Measurements from ENCODE around the gene RNF208. TPM values are rescaled to one million over a fixed set of nuclear protein-coding genes. Genes with fewer than 3 reads are reported as not detected.

RNF208 gene
- total RNA-seq, 1 donor, result not detected

DNA sequence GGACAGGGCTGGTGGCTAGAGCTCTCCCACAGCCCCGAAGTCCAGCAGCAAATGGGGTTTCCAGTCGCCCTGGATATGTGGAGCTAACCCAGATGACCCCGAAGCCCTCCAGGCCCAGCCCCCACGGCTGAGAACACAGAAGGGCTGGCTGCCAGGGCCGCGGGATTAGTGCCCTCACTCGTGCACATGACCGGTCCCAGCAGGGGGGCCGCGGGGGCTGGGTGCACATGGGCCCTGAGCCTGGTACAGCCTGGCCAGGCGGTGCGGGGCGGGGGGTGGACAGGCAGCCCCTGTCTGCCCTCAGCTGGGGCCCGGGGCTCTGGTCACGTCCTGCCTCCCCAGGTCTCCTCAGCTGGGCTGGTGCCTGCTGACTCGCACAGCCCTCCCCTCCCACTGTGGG is 27.7 kb downstream of the RNF208 start:
- no peaks in the 10 kb centered on the region for H3K9me3 ChIP-seq (ENCODE audit: low read depth, low read length)
- H3K36me3 ChIP-seq (ENCODE audit: insufficient read depth, low read length), result peaks cover 14% of the 10 kb centered on the region
- peaks cover 89% of the 10 kb centered on the region for H3K79me2 ChIP-seq (ENCODE audit: insufficient read depth, low read length)
- H3K27ac ChIP-seq (ENCODE audit: low read depth, low read length), result no peak overlapping the region
- H4K20me1 ChIP-seq (ENCODE audit: insufficient read depth, low read length), result peaks cover 42% of the 10 kb centered on the region
- no peak for DNase-seq (ENCODE audit: insufficient read length, low spot score, missing footprints)
- no peak overlapping the region for H2AFZ ChIP-seq (ENCODE audit: low read length)
- peaks cover 20% of the 10 kb centered on the region for H3K4me1 ChIP-seq (ENCODE audit: insufficient read depth, low read length)
- no peaks in the 10 kb centered on the region for H3K27me3 ChIP-seq (ENCODE audit: insufficient read depth, low read length)
- no peak overlapping the region for H3K4me3 ChIP-seq (ENCODE audit: insufficient read depth, low read length)
- TF ChIP-seq, protein P1, sequence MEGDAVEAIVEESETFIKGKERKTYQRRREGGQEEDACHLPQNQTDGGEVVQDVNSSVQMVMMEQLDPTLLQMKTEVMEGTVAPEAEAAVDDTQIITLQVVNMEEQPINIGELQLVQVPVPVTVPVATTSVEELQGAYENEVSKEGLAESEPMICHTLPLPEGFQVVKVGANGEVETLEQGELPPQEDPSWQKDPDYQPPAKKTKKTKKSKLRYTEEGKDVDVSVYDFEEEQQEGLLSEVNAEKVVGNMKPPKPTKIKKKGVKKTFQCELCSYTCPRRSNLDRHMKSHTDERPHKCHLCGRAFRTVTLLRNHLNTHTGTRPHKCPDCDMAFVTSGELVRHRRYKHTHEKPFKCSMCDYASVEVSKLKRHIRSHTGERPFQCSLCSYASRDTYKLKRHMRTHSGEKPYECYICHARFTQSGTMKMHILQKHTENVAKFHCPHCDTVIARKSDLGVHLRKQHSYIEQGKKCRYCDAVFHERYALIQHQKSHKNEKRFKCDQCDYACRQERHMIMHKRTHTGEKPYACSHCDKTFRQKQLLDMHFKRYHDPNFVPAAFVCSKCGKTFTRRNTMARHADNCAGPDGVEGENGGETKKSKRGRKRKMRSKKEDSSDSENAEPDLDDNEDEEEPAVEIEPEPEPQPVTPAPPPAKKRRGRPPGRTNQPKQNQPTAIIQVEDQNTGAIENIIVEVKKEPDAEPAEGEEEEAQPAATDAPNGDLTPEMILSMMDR (IDR thresholded peaks at IDR 0.05; ENCODE audit: extremely low read depth, low read depth, low read length), result no peak
- H3K4me2 ChIP-seq (ENCODE audit: insufficient read depth, low read length), result no peak overlapping the region

DNA sequence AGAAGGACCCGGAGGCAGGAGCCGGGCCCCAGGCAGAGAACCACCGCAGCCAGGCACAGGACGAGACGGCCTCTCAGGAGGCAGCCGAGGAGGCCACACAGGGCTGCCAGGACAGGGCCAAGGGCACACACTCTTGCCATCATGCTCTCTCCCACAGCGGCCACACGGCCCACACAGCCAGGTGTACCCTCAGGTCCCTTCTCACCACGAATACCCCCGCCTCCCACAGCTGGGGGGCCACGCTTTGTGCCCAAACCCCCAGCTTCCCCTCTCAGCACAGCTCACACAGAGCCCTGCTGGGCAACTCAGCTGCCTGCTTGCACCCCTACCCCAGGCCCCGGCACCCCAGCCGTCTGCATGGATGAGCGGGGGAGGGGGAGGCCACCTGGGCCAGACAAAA is 28.3 kb downstream of the RNF208 start:
- TF ChIP-seq, protein P1 (IDR thresholded peaks at IDR 0.05; ENCODE audit: extremely low read depth, low read depth, low read length), result no peak
- Histone ChIP-seq H3K4me2 (ENCODE audit: insufficient read depth, low read length) (no peak overlapping the region), H2AFZ (ENCODE audit: low read length) (no peak overlapping the region), H3K36me3 (ENCODE audit: insufficient read depth, low read length) (peaks cover 14% of the 10 kb centered on the region), H3K27ac (ENCODE audit: low read depth, low read length) (no peak overlapping the region), H3K79me2 (ENCODE audit: insufficient read depth, low read length) (peaks cover 84% of the 10 kb centered on the region), H3K4me3 (ENCODE audit: insufficient read depth, low read length) (no peak overlapping the region), H4K20me1 (ENCODE audit: insufficient read depth, low read length) (peaks cover 42% of the 10 kb centered on the region), H3K9me3 (ENCODE audit: low read depth, low read length) (no peaks in the 10 kb centered on the region), H3K4me1 (ENCODE audit: insufficient read depth, low read length) (peaks cover 17% of the 10 kb centered on the region), H3K27me3 (ENCODE audit: insufficient read depth, low read length) (no peaks in the 10 kb centered on the region)
- DNase-seq (ENCODE audit: insufficient read length, low spot score, missing footprints), result no peak

DNA sequence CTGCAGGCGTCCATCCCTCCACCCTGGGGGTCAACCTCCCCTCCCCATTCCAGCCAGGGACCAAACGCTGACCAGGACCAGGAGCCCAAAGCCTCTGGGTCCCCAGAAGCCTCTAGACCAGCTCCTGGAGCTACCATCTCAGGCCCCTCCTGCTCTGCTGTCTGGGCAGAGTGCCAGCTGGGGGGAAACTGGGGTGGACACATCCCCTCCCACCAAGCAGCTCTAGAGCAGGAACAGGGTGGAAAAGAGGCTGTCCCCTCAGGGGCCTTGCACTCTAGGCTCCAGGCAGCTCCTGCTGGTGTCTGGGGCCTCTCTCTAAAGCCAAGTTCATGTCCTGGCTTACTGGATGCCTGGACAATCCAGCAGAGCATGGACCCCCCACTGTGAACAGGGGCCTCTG is 29.2 kb downstream of the RNF208 start:
- Histone ChIP-seq H3K9me3 (ENCODE audit: low read depth, low read length) (no peaks in the 10 kb centered on the region), H4K20me1 (ENCODE audit: insufficient read depth, low read length) (peaks cover 34% of the 10 kb centered on the region), H3K27me3 (ENCODE audit: insufficient read depth, low read length) (no peaks in the 10 kb centered on the region), H3K4me3 (ENCODE audit: insufficient read depth, low read length) (no peak overlapping the region), H3K4me2 (ENCODE audit: insufficient read depth, low read length) (no peak overlapping the region), H3K4me1 (ENCODE audit: insufficient read depth, low read length) (peaks cover 10% of the 10 kb centered on the region), H3K27ac (ENCODE audit: low read depth, low read length) (no peak overlapping the region), H3K79me2 (ENCODE audit: insufficient read depth, low read length) (peaks cover 79% of the 10 kb centered on the region), H3K36me3 (ENCODE audit: insufficient read depth, low read length) (peaks cover 14% of the 10 kb centered on the region), H2AFZ (ENCODE audit: low read length) (no peak overlapping the region)
- no peak for DNase-seq (ENCODE audit: insufficient read length, low spot score, missing footprints)
- TF ChIP-seq, protein P1 (IDR thresholded peaks at IDR 0.05; ENCODE audit: extremely low read depth, low read depth, low read length), result no peak

DNA sequence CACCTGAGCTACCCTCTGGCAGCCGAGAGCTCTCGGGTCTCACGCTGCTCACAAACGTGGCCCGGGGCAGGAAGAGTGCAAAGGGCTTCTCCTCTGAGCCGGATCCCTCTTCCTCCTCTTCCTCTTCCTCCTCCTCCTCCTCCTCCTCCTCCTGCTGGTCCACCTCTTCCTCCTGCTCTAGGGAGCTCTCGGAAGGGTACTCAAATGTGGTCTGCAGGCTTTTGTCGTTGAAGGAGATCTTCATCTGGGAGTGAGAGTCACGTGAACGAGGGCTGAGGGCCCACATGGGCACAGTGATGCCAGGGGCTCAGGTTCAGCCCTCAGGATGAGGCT is 29.6 kb downstream of the RNF208 start:
- Histone ChIP-seq H3K79me2 (ENCODE audit: insufficient read depth, low read length) (peaks cover 79% of the 10 kb centered on the region), H3K4me1 (ENCODE audit: insufficient read depth, low read length) (peaks cover 15% of the 10 kb centered on the region), H3K36me3 (ENCODE audit: insufficient read depth, low read length) (peaks cover 14% of the 10 kb centered on the region), H4K20me1 (ENCODE audit: insufficient read depth, low read length) (peaks cover 33% of the 10 kb centered on the region), H3K9me3 (ENCODE audit: low read depth, low read length) (no peaks in the 10 kb centered on the region), H3K4me2 (ENCODE audit: insufficient read depth, low read length) (no peak overlapping the region), H3K27me3 (ENCODE audit: insufficient read depth, low read length) (no peaks in the 10 kb centered on the region), H2AFZ (ENCODE audit: low read length) (no peak overlapping the region), H3K27ac (ENCODE audit: low read depth, low read length) (no peak overlapping the region), H3K4me3 (ENCODE audit: insufficient read depth, low read length) (no peak overlapping the region)
- no peak for DNase-seq (ENCODE audit: insufficient read length, low spot score, missing footprints)
- TF ChIP-seq, protein P1 (IDR thresholded peaks at IDR 0.05; ENCODE audit: extremely low read depth, low read depth, low read length), result no peak
